ENCODE measurements around the gene CLDN5.
"Not testable (repeated sequence)": the region's sequence is repeated elsewhere in the genome, so short reads cannot be mapped to it uniquely, and the experiment has no call there.

CLDN5 gene

DNA sequence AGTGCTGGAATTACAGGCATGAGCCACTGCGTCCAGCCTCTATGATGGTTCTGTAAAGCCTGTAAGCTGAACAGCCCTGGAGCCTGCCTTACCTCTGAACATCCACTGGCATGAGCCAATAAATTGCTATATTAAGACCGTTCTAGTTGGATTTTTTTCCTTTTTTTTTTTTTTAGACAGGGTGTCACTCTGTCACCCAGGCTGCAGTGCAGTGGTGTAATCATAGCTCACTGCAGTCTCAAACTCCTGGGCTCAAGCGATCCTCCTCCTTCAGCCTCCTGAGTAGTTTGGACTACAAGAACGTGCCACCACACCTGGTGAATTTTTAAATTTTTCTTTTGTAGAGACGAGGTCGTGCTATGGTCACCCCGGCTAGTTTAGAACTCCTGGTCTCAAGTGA is 26.2 kb upstream of the CLDN5 start:
- Histone ChIP-seq H3K9me3 (ENCODE audit: severe bottlenecking) (peaks cover 4% of the 10 kb centered on the region), H3K27me3 (ENCODE audit: insufficient read depth, low read depth, severe bottlenecking) (no peaks in the 10 kb centered on the region), H3K27ac (no peak overlapping the region), H3K4me3 (ENCODE audit: low read depth, low read length) (no peak overlapping the region), H3K36me3 (no peaks in the 10 kb centered on the region)
- TF ChIP-seq, protein P1, sequence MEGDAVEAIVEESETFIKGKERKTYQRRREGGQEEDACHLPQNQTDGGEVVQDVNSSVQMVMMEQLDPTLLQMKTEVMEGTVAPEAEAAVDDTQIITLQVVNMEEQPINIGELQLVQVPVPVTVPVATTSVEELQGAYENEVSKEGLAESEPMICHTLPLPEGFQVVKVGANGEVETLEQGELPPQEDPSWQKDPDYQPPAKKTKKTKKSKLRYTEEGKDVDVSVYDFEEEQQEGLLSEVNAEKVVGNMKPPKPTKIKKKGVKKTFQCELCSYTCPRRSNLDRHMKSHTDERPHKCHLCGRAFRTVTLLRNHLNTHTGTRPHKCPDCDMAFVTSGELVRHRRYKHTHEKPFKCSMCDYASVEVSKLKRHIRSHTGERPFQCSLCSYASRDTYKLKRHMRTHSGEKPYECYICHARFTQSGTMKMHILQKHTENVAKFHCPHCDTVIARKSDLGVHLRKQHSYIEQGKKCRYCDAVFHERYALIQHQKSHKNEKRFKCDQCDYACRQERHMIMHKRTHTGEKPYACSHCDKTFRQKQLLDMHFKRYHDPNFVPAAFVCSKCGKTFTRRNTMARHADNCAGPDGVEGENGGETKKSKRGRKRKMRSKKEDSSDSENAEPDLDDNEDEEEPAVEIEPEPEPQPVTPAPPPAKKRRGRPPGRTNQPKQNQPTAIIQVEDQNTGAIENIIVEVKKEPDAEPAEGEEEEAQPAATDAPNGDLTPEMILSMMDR (IDR thresholded peaks at IDR 0.05; ENCODE audit: low read depth, low read length), result no peak
- DNase-seq, result no peak

DNA sequence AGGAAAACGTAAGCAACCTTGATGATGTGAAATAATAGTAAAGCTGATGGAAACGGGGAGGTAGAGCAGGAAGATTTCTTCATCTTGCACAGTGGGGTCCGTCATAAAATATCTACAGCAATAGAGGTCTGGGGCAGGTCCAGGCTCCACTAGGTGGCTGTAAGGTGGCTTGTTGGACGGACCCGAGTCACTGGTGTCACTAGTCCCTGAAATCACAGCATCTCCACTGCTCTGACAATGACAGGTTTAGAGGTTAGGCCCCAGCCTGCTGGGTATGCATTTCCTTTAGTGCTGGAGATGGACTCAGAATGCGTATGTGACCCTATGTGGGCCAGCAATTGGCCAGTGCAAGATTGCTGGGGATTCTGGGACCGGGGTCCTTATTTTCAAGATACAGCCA is 25.2 kb upstream of the CLDN5 start:
- Histone ChIP-seq H3K27me3 (ENCODE audit: insufficient read depth, low read depth, severe bottlenecking) (no peaks in the 10 kb centered on the region), H3K9me3 (ENCODE audit: severe bottlenecking) (peaks cover 4% of the 10 kb centered on the region), H3K36me3 (no peaks in the 10 kb centered on the region), H3K4me3 (ENCODE audit: low read depth, low read length) (no peak overlapping the region), H3K27ac (no peak overlapping the region)
- no peak for DNase-seq
- TF ChIP-seq, protein P1 (IDR thresholded peaks at IDR 0.05; ENCODE audit: low read depth, low read length), result no peak

DNA sequence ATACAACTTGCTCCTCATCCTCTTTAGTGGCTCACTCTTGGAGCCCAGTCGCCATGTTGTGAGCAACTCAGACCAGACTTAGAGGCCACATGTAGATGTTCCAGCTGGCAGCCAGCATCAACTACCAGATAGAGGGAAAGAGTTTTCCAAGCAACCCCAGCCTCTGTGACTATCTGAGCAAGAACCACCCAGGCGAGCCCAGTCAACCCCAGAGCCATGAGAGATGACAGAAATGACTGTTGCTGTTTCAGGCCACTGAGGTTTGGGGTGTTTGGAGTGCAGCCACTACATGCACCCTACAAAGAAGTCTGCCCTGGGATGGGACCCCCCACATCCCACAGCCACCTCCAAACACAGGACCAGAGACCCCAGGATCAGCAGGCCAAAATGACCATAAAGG is 24.8 kb upstream of the CLDN5 start:
- peaks cover 2% of the 10 kb centered on the region for H3K9me3 ChIP-seq (ENCODE audit: severe bottlenecking)
- no peak overlapping the region for H3K4me3 ChIP-seq (ENCODE audit: low read depth, low read length)
- H3K36me3 ChIP-seq, result no peaks in the 10 kb centered on the region
- no peak for DNase-seq
- no peaks in the 10 kb centered on the region for H3K27me3 ChIP-seq (ENCODE audit: insufficient read depth, low read depth, severe bottlenecking)
- H3K27ac ChIP-seq, result no peak overlapping the region
- TF ChIP-seq, protein P1 (IDR thresholded peaks at IDR 0.05; ENCODE audit: low read depth, low read length), result no peak

DNA sequence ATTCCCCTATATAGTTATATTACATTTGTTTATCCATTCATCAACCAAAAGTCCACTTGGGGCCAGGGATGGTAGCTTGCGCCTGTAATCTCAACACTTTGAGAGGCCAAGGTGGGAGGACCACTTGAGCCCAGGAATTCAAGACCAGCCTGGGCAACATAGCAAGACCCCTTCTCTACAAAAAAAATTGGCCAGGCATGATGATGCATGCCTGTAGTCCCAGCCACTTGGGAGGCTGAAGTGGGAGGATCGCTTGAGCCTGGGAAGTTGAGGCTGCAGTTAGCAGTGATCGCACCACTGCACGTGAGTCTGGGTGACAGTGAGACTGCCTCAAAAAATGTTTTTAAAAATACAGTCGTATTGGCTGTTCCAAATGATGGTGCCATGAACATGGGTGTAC is 24.2 kb upstream of the CLDN5 start:
- H3K9me3 ChIP-seq (ENCODE audit: severe bottlenecking); H3K27me3 ChIP-seq (ENCODE audit: insufficient read depth, low read depth, severe bottlenecking); DNase-seq; H3K4me3 ChIP-seq (ENCODE audit: low read depth, low read length); H3K36me3 ChIP-seq; H3K27ac ChIP-seq: not testable (repeated sequence)

DNA sequence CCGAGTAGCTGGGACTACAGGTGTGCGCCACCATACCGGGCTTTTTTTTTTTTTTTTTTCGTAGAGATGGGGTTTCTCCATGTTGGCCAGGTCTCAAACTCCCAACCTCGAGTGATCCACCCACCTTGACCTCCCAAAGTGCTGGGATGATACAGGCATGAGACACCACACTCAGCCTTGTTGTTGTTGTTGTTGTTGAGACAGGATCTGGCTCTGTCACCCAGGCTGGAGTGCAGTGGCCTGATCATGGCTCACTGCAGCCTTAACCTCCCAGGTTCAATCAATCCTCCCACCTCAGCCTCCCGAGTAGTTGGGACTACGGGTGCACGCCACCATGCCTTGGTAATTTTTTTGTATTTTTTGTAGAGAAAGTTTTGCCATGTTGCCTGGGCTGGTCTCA is 23.4 kb upstream of the CLDN5 start:
- H3K4me3 ChIP-seq (ENCODE audit: low read depth, low read length), result no peak overlapping the region
- DNase-seq, result no peak
- H3K27ac ChIP-seq, result no peak overlapping the region
- no peaks in the 10 kb centered on the region for H3K36me3 ChIP-seq
- H3K27me3 ChIP-seq (ENCODE audit: insufficient read depth, low read depth, severe bottlenecking), result no peaks in the 10 kb centered on the region
- H3K9me3 ChIP-seq (ENCODE audit: severe bottlenecking), result peaks cover 1% of the 10 kb centered on the region
- TF ChIP-seq, protein P1 (IDR thresholded peaks at IDR 0.05; ENCODE audit: low read depth, low read length), result no peak

DNA sequence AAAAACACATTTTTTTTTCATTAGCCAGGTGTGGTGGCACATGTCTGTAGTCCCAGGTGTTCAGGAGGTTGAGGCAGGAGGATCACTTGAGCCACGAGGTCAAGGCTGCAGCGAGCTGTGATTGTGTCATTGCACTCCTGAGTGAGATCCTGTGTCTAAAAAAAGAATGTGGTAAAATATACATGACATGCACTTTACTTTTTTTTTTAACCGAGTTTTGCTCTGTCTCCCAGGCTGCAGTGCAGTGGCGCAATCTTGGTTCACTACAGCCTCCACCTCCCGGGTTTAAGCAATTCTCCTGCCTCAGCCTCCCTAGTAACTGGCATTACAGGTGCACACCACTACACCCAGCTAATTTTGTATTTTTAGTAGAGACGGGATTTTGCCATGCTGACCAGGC is 22.5 kb upstream of the CLDN5 start:
- H3K9me3 ChIP-seq (ENCODE audit: severe bottlenecking), result no peaks in the 10 kb centered on the region
- H3K4me3 ChIP-seq (ENCODE audit: low read depth, low read length), result no peak overlapping the region
- no peak overlapping the region for H3K27ac ChIP-seq
- no peaks in the 10 kb centered on the region for H3K27me3 ChIP-seq (ENCODE audit: insufficient read depth, low read depth, severe bottlenecking)
- no peak for DNase-seq
- TF ChIP-seq, protein P1 (IDR thresholded peaks at IDR 0.05; ENCODE audit: low read depth, low read length), result no peak
- H3K36me3 ChIP-seq, result no peaks in the 10 kb centered on the region
